Activated naive CD8-positive, alpha-beta T cell treated with anti-CD3 and anti-CD28 coated beads for 36 hours (primary cell): Measurements from ENCODE around the gene PHC2. TPM values are rescaled to one million over a fixed set of nuclear protein-coding genes. Genes with fewer than 3 reads are reported as not detected.

Experiments
- DNase-seq: peaks from one replicate; pipeline ENCODE4 v3.0.0; 2021
- H3K27ac Mint-ChIP-seq: one replicate; pipeline ENCODE4 v1.8.0; 2022; ENCODE audit warnings: mild to moderate bottlenecking, moderate library complexity, mixed read lengths
- H3K27me3 Mint-ChIP-seq: one replicate; pipeline ENCODE4 v1.8.0; 2022; ENCODE audit warnings: mild to moderate bottlenecking, mixed read lengths
- H3K36me3 Mint-ChIP-seq: one replicate; pipeline ENCODE4 v1.8.0; 2021; ENCODE audit warnings: mild to moderate bottlenecking, mixed read lengths
- H3K4me1 Mint-ChIP-seq: one replicate; pipeline ENCODE4 v1.8.0; 2021; ENCODE audit warnings: mixed read lengths
- H3K4me3 Mint-ChIP-seq: one replicate; pipeline ENCODE4 v1.8.0; 2022; ENCODE audit warnings: mild to moderate bottlenecking, moderate library complexity, mixed read lengths
- H3K9me3 Mint-ChIP-seq: one replicate; pipeline ENCODE4 v1.8.0; 2022; ENCODE audit warnings: mixed read lengths
- total RNA-seq, 2 experiments: library from RNA; stranded (reverse); gene quantifications; one replicate each; pipeline ENCODE4 v1.2.3, GENCODE V29; 2021

Gene PHC2
- total RNA-seq, 2 experiments from 2014 or later, result 26.9 to 28.7 TPM

DNA sequence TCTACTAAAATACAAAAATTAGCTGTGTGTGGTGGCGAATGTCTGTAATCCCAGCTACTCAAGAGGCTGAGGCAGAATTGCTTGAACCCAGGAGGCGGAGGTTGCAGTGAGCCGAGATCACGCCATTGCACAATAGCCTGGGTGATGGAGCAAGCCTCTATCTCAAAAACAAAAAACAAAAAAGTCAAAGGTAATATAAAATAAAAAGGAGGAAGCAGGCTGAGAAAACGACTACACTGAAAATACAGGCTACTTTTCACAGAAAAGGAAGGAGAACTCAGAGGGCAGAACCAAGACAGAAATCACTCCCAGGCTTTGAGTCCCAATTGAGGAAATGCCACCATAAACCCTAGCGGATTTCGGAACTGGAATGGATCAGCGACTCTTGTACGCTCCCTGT, 104.1 kb downstream of the PHC2 start:
- H3K36me3 Mint-ChIP-seq, result peaks cover 10% of the 10 kb centered on the region
- no peaks in the 10 kb centered on the region for H3K27me3 Mint-ChIP-seq
- no peaks in the 10 kb centered on the region for H3K4me1 Mint-ChIP-seq
- no peaks in the 10 kb centered on the region for H3K9me3 Mint-ChIP-seq
- no peak overlapping the region for H3K4me3 Mint-ChIP-seq
- no peak for DNase-seq
- H3K27ac Mint-ChIP-seq, result no peak overlapping the region

GRCh38 chr1:33324677-33325575, 106.0 kb downstream of the PHC2 start:
- Mint-ChIP-seq H3K9me3 (no peaks in the 10 kb centered on the region), H3K27ac (no peak overlapping the region), H3K27me3 (no peaks in the 10 kb centered on the region), H3K36me3 (peaks cover 10% of the 10 kb centered on the region), H3K4me1 (no peaks in the 10 kb centered on the region), H3K4me3 (no peak overlapping the region)
- no peak for DNase-seq

- Mint-ChIP-seq H3K36me3 (peaks cover 10% of the 10 kb centered on the region), H3K4me3 (no peak overlapping the region), H3K4me1 (no peaks in the 10 kb centered on the region), H3K9me3 (no peaks in the 10 kb centered on the region), H3K27me3 (no peaks in the 10 kb centered on the region), H3K27ac (no peak overlapping the region)
- DNase-seq, result no peak
Observed at GRCh38 chr1:33323663-33324477, 107.0 kb downstream of the PHC2 start.

DNA sequence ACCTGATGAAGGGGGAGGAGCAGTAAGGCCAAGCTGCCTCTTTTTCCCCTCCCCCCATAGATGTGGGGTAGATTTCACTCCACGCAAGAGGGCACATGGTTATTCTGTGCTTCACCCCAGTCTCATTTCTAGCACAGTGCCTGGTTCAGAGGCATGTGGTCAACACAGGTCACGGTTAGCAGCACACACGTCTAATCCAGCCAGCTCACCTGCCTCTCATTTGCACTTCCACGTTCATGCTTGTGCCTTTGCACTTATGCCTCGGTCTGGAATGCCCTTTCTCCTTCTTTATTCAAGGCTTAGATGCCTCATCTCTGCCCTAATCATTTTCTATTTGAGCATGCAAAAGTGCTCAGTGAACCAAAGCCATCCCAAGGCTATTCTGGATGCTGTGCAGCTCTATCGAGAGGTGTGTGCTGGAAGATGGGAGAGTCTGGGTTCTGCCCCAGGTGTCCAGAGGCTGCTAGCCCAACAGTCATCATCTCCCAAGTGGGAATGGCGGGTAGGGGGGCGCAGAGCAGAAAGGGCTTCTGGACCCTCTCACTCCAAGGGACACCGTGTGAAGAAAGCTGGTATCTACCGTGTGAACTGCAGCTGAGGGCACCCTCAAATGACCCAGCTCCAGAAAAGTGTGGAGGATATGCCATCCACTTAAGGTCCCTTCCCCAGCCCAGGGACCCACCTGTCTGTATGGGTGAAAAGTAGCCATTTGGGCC, 107.9 kb downstream of the PHC2 start:
- no peaks in the 10 kb centered on the region for H3K4me1 Mint-ChIP-seq
- H3K4me3 Mint-ChIP-seq, result no peak overlapping the region
- H3K36me3 Mint-ChIP-seq, result peaks cover 5% of the 10 kb centered on the region
- no peaks in the 10 kb centered on the region for H3K9me3 Mint-ChIP-seq
- H3K27me3 Mint-ChIP-seq, result no peaks in the 10 kb centered on the region
- H3K27ac Mint-ChIP-seq, result no peak overlapping the region
- DNase-seq, result no peak

GRCh38 chr1:33322109-33322508, 108.8 kb downstream of the PHC2 start:
- H3K36me3 Mint-ChIP-seq, result peaks cover 5% of the 10 kb centered on the region
- H3K4me1 Mint-ChIP-seq, result no peaks in the 10 kb centered on the region

DNA sequence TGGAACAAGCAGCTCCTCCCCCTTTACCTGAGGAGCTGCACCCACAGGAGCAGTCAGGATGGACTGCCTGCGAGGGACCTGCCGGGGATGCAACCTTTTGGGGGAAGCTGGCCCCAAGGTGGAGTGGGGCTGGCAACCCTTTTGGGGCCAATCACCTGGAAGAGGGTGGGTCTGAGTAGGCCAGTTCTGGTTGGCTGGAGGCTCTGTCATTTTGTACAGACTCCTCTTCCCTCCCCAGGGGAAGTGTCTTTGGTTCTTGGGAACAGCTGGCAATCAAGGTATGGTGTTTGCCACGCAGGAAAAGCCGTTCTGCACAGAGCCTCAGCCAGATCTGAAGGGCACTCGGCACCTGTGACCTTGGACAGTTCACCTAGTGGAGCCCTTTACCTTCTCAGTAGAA, 109.7 kb downstream of the PHC2 start:
- no peak overlapping the region for H3K27ac Mint-ChIP-seq
- H3K27me3 Mint-ChIP-seq, result no peaks in the 10 kb centered on the region
- H3K4me3 Mint-ChIP-seq, result no peak overlapping the region
- peaks cover 5% of the 10 kb centered on the region for H3K36me3 Mint-ChIP-seq
- H3K4me1 Mint-ChIP-seq, result no peaks in the 10 kb centered on the region
- H3K9me3 Mint-ChIP-seq, result no peaks in the 10 kb centered on the region
- DNase-seq, result no peak

More at GRCh38 chr1:33322109-33322508, 108.8 kb downstream of the PHC2 start:
- no peak overlapping the region for H3K4me3 Mint-ChIP-seq
- DNase-seq, result no peak
- no peak overlapping the region for H3K27ac Mint-ChIP-seq
- H3K9me3 Mint-ChIP-seq, result no peaks in the 10 kb centered on the region
- H3K27me3 Mint-ChIP-seq, result no peaks in the 10 kb centered on the region

DNA sequence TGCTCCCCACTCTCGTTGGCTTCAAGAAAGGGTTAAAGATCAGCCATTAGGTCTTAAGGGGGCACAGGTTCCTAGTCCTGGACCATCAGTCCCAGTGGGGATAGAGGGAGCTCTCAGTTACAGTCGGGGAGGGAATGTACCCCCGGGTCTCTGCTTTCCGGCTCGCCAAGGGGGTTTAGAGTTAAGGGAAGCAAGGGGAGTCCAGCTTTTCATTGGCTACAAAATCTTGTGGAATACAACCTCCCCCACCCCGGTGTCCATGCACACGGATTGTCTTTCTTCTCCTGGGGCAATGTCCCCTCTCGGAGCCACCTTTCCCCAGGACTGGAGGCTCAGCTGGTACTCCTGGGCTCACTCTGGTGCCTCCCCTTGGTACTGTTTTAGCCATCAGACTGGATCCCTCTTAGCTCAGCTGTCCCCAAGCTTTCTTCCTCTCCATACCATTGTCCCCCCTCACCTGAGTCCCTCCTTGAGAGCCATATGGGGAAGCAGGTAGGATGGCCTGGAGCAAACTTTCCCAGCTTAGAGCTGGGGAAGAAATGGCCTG, 110.2 kb downstream of the PHC2 start, which contains the start of gene A3GALT2:
TSS of gene A3GALT2 (minus strand) at position 480 of the 547 bp plus-strand sequence. CDS start at position 480, 0 bp downstream.
- no peaks in the 10 kb centered on the region for H3K4me1 Mint-ChIP-seq
- H3K9me3 Mint-ChIP-seq, result no peaks in the 10 kb centered on the region
- H3K4me3 Mint-ChIP-seq, result no peak within 1 kb of the TSS
- H3K36me3 Mint-ChIP-seq, result peaks cover under 1% of the 10 kb centered on the region
- H3K27me3 Mint-ChIP-seq, result no peaks in the 10 kb centered on the region
- DNase-seq, result no peak
- no peak within 1 kb of the TSS for H3K27ac Mint-ChIP-seq

DNA sequence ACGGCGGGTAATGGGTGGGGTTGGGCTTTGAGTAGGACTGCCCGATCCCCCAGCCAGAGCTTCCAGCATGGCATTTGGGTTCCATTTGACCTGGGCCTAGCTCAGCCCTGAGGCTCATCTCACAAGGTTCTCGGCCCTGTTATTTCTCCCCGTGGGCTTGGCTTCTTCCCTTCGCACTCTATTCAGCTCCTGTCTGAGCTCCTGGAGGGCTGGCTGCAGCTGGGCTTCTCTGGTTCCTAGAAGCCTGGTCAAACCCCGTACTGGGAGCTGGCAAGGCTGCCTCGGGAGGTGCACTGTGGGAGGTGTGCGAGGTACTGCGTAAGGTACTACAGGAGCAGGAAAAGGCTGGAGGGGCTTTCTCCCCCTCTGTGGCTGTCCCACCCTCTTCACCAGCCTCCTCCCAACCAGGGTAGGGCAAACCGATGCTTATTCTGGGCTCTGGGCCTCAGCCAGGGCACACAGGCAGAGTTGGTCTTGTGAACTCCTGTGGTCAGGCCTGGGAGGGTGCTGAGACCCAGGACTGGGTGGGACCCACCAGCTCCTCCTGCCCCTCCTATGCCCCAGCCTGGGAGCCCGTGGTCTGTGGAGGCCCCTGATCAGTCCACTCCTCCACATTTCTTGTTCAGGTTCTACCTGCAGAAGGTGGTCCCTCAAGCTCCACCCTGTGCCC, 110.8 kb downstream of the PHC2 start:
- Mint-ChIP-seq H3K27ac (no peak overlapping the region), H3K27me3 (no peaks in the 10 kb centered on the region)

DNA sequence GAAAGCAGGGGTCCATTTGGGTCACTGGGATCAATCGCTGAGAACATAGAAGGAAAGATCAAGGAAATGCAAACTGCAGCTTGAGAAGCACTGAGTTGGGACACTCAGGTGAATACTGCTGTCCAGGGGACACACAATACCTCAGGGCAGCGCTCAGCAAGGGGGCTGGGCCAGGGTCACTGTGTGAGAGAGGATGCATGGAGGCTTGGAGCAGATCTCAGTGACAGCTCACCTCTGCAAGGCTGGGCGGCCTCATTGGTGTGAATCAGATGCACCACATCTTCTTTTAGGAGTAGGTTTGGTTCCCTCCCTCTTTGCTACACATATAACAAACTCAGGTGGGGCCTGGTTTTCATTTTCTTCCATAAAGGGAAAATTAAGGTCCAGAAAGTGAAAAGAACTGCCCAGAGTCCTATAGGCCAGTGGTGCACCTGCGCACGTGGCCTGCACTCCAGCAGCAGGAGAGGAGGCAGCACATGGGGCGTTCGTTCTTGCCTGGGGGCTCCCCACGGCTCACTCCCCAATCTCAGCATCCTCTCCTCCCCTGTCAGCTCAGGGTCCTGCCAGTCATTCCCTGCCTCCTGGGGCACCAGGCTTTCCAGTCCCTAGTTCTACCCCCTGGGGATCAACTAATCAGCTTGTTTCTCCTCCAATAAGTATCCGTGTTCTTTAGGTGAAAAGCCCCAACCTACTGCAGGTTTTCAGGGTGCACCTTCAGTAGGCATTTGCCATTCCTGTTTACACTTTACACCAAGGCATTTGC, 111.5 kb downstream of the PHC2 start:
- Mint-ChIP-seq H3K27me3 (peaks cover 3% of the 10 kb centered on the region), H3K4me3 (no peak overlapping the region), H3K9me3 (no peaks in the 10 kb centered on the region), H3K36me3 (no peaks in the 10 kb centered on the region), H3K4me1 (no peaks in the 10 kb centered on the region), H3K27ac (no peak overlapping the region)
- no peak for DNase-seq

More for the DNA sequence above, 110.8 kb downstream of the PHC2 start:
- Mint-ChIP-seq H3K36me3 (no peaks in the 10 kb centered on the region), H3K4me1 (no peaks in the 10 kb centered on the region), H3K4me3 (no peak overlapping the region), H3K9me3 (no peaks in the 10 kb centered on the region)
- DNase-seq, result no peak

GRCh38 chr1:33317946-33318345, 112.9 kb downstream of the PHC2 start:
- H3K4me1 Mint-ChIP-seq, result no peaks in the 10 kb centered on the region
- peaks cover 4% of the 10 kb centered on the region for H3K27me3 Mint-ChIP-seq
- no peak for DNase-seq
- no peaks in the 10 kb centered on the region for H3K9me3 Mint-ChIP-seq
- H3K4me3 Mint-ChIP-seq, result no peak overlapping the region
- no peaks in the 10 kb centered on the region for H3K36me3 Mint-ChIP-seq
- no peak overlapping the region for H3K27ac Mint-ChIP-seq

DNA sequence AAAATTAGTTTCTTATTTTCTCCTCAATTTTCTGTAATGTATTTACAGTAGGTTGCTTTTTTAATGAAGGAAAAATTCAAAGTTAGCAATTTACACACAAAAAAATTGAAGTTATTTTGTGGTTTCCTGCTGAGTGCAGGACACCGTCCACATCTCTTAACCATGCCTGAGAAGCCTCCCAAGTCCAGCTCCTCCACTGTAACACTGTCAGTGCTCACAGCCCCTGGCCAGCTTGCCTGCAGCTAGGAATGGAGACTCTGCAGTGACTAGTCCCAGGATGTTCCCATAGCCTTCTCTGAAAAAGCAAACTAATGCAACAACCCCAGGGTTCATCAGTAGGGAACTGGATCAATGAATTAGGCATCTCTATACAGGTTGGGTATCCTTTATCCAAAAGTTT, 113.5 kb downstream of the PHC2 start:
- Mint-ChIP-seq H3K9me3 (no peaks in the 10 kb centered on the region), H3K27ac (no peak overlapping the region), H3K4me3 (no peak overlapping the region), H3K36me3 (no peaks in the 10 kb centered on the region), H3K27me3 (peaks cover 4% of the 10 kb centered on the region), H3K4me1 (no peaks in the 10 kb centered on the region)
- no peak for DNase-seq

DNA sequence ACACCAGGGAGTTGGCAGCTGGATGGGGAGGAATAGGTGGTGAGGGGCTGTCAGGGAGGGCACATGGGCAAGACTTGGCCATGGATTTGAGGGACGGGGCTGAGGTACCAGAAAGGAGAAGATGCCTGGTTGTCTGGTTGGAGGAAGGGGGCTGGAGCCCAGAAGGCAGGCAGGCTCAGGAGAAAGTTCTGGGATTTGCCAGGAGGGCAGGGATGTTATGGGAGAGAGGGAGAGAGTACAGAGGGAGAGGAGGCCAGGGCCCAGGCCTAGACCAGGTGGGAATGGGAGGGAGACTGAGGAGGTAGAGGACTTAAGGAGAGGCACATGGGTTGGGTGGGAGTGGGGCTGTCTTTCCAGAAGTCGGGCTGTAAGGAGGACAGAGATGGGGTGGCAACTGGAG, 114.3 kb downstream of the PHC2 start:
- no peak for DNase-seq
- H3K36me3 Mint-ChIP-seq, result no peaks in the 10 kb centered on the region
- peaks cover 4% of the 10 kb centered on the region for H3K27me3 Mint-ChIP-seq
- no peaks in the 10 kb centered on the region for H3K9me3 Mint-ChIP-seq
- no peaks in the 10 kb centered on the region for H3K4me1 Mint-ChIP-seq
- H3K27ac Mint-ChIP-seq, result no peak overlapping the region
- H3K4me3 Mint-ChIP-seq, result no peak overlapping the region

DNA sequence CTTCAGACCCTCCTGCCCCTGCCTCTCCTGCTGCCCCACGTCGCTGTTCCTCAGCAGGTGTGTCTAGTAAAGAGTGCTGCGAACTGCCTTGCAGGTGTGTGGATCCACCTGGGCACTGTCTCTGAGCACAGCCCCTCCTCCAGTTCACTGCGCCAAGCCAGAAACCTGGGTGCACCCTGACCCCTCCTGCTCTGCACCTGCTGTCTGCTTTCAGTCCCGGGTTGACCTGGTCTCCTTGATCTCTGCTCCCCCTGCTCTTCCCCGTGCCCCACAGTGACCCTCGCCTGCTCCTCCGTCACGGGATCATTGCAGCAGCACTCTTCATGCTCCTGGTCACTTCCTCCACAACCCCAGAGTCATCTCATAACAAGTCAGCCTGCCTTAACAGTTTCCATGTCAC, 116.5 kb downstream of the PHC2 start:
- H3K9me3 Mint-ChIP-seq, result no peaks in the 10 kb centered on the region
- H3K27me3 Mint-ChIP-seq, result peaks cover 4% of the 10 kb centered on the region
- no peaks in the 10 kb centered on the region for H3K36me3 Mint-ChIP-seq
- DNase-seq, result no peak
- H3K4me1 Mint-ChIP-seq, result no peaks in the 10 kb centered on the region
- H3K27ac Mint-ChIP-seq, result no peak overlapping the region
- no peak overlapping the region for H3K4me3 Mint-ChIP-seq

- H3K27me3 Mint-ChIP-seq, result peaks cover 13% of the 10 kb centered on the region
Observed at GRCh38 chr1:33312413-33312749, 118.5 kb downstream of the PHC2 start.

More at GRCh38 chr1:33312413-33312749, 118.5 kb downstream of the PHC2 start:
- Mint-ChIP-seq H3K9me3 (no peaks in the 10 kb centered on the region), H3K27ac (no peak overlapping the region), H3K36me3 (no peaks in the 10 kb centered on the region), H3K4me3 (no peak overlapping the region), H3K4me1 (no peaks in the 10 kb centered on the region)
- DNase-seq, result no peak
